Naive B cell (primary cell): ENCODE data around the gene FAM110C. TPM values are rescaled to one million over a fixed set of nuclear protein-coding genes. Genes with fewer than 3 reads are reported as not detected.
"Not testable (repeated sequence)": the region's sequence is repeated elsewhere in the genome, so short reads cannot be mapped to it uniquely, and the experiment has no call there.

Experiments used
- ATAC-seq, 2 donors: fragments of 150-1000 bp; cut with Tn5 transposase; 2 replicates each; pipeline ENCODE4 v1.10.0; 2021; ENCODE audit warnings: low read depth in 2 of 2, mild to moderate bottlenecking in 2 of 2, moderate library complexity in 2 of 2
- DNase-seq: peaks from one replicate; pipeline ENCODE4 v3.0.0; 2022
- H3K27ac Mint-ChIP-seq, 6 donors: one replicate each; pipeline ENCODE4 v1.8.0; 2020 to 2022; ENCODE audit warnings: mild to moderate bottlenecking in 6 of 6, mixed read lengths in 6 of 6, moderate library complexity in 5 of 6, inconsistent platforms in 2 of 6
- H3K27me3 Mint-ChIP-seq, 3 donors: one replicate each; pipeline ENCODE4 v1.8.0; 2021 to 2022; ENCODE audit warnings: mixed read lengths in 3 of 3, mild to moderate bottlenecking in 1 of 3
- H3K36me3 Mint-ChIP-seq, 2 donors: one replicate each; pipeline ENCODE4 v1.8.0; 2020 to 2022; ENCODE audit warnings: mixed read lengths in 2 of 2, inconsistent platforms in 1 of 2, mild to moderate bottlenecking in 1 of 2
- H3K4me1 Mint-ChIP-seq, 3 donors: one replicate each; pipeline ENCODE4 v1.8.0; 2020 to 2022; ENCODE audit warnings: mixed read lengths in 3 of 3, inconsistent platforms in 1 of 3, mild to moderate bottlenecking in 1 of 3, moderate library complexity in 1 of 3
- H3K4me3 Mint-ChIP-seq, 8 donors: one replicate each; pipeline ENCODE4 v1.8.0; 2020 to 2022; ENCODE audit warnings: mild to moderate bottlenecking in 8 of 8, mixed read lengths in 8 of 8, moderate library complexity in 8 of 8, inconsistent platforms in 2 of 8
- H3K9me3 Mint-ChIP-seq, 7 donors: one replicate each; pipeline ENCODE4 v1.8.0; 2020 to 2022; ENCODE audit warnings: mixed read lengths in 7 of 7, mild to moderate bottlenecking in 5 of 7, inconsistent platforms in 2 of 7, moderate library complexity in 1 of 7
- polyA plus RNA-seq, 6 donors: library from polyadenylated mRNA; unstranded; fragments of 300-500 nt; fragmentation: Illumina TruSeq; gene quantifications; one replicate each; pipeline ENCODE4 v1.2.3, GENCODE V29; 2021; ENCODE audit warnings: low read depth in 6 of 6

The FAM110C gene
- not detected for polyA plus RNA-seq

DNA sequence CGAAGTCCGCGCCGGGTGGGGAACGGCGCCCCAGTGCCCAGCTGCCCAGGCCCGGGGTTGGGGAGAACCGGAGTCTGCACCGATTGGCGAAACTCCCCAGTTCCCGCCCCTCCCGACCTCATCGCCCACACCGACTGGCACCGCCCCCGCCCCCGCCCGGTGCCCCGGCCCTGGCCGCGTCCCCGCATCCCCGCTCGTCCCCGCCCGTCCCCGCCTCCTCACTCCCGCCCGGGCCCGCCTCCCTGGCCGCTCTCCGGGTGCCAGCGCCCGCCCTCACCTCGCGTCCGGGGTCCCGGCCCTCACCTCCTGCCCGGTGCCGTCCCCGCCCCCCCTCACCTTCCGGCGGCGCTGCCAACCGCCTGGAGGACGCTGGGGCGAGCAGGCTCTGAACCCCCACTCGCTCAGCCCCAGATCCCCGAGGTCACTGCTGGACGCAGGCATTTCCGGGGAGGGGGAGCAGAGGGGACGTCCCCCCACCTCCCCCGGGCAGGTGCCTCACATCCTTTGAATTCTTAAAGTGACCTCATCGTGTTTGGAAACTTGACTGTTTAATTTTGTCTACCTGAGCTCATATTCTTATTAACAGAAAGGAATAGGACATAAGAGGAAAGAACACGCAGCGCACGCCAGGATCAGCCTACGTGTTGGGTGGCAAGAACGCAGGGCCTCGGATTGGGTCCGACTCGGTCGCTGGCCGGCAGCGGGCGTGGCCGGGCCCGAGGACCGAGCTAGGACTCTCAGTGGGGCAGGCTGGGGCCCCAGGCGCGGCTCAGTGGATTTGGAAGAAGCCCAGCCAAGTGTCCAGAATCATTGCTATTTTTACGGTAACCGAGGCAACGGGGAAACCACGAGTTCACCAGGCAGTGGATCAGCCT, at the start of gene FAM110C:
FAM110C (minus strand) TSS at position 35 of the 875 bp plus-strand sequence. CDS start 120 bp downstream, outside the sequence.
- peaks cover 5 to 20% (median 13%) of the 10 kb centered on the region in 3 donors for H3K4me1 Mint-ChIP-seq
- peaks cover 46 to 63% (median 54%) of the 10 kb centered on the region in 3 donors for H3K27me3 Mint-ChIP-seq
- peaks cover 0 to 2% (median 0%) of the 10 kb centered on the region in 7 donors for H3K9me3 Mint-ChIP-seq
- peak within 1 kb of the TSS; percentile 76 to 92 (median 86) for H3K4me3 Mint-ChIP-seq
- peak; percentile 13 for DNase-seq
- H3K27ac Mint-ChIP-seq, result peak within 1 kb of the TSS in 4 of 6 donors; percentile 8 to 91 (median 46)
- H3K36me3 Mint-ChIP-seq, result peaks cover 0 to 9% of the 10 kb centered on the region in 2 donors
- peak; percentile 49 to 59 for ATAC-seq

GRCh38 chr2:92326-92725, 46.0 kb upstream of the FAM110C start:
- Mint-ChIP-seq H3K9me3 (peaks cover 3 to 23% (median 11%) of the 10 kb centered on the region in 7 donors), H3K36me3 (no peaks in the 10 kb centered on the region), H3K4me3 (no peak overlapping the region), H3K27me3 (peaks cover 13 to 60% (median 14%) of the 10 kb centered on the region in 3 donors), H3K4me1 (no peaks in the 10 kb centered on the region), H3K27ac (no peak overlapping the region)
- ATAC-seq (no peak), DNase-seq (no peak)

GRCh38 chr2:90645-91312, 44.5 kb upstream of the FAM110C start:
- Mint-ChIP-seq H3K36me3 (no peaks in the 10 kb centered on the region), H3K4me1 (no peaks in the 10 kb centered on the region), H3K4me3 (no peak overlapping the region), H3K27me3 (peaks cover 9 to 54% (median 9%) of the 10 kb centered on the region in 3 donors), H3K9me3 (peaks cover 0 to 12% (median 5%) of the 10 kb centered on the region in 7 donors), H3K27ac (no peak overlapping the region)
- DNase-seq (no peak), ATAC-seq (no peak)

DNA sequence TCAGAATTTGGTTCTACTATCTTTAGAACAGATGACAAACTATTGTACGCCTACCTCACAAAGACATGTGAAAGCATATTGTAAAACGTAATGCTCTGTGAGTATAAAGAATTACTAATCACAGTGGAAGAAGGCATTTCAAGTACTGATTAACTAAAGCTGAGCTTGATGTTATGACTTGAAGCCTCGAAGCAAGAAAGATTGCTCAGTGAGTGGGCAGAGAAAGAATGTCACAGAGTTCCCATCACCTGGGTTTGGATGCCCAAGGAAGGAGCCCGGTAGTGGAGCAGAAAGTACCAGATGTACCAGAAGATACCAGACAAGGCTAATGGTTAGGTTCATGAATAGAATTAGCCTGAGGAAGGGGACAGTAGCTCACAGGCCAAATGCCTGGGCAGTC, 39.5 kb upstream of the FAM110C start:
- Mint-ChIP-seq H3K4me1 (no peaks in the 10 kb centered on the region), H3K27ac (no peak overlapping the region), H3K4me3 (no peak overlapping the region), H3K27me3 (peaks cover 12 to 26% (median 25%) of the 10 kb centered on the region in 3 donors), H3K36me3 (no peaks in the 10 kb centered on the region), H3K9me3 (peaks cover 0 to 4% (median 0%) of the 10 kb centered on the region in 7 donors)
- DNase-seq (no peak), ATAC-seq (no peak)

- no peak overlapping the region for H3K27ac Mint-ChIP-seq
- DNase-seq (no peak), ATAC-seq (no peak)
- no peaks in the 10 kb centered on the region for H3K4me1 Mint-ChIP-seq
- no peaks in the 10 kb centered on the region for H3K9me3 Mint-ChIP-seq
- no peak overlapping the region for H3K4me3 Mint-ChIP-seq
- peaks cover 22 to 30% (median 25%) of the 10 kb centered on the region in 3 donors for H3K27me3 Mint-ChIP-seq
- H3K36me3 Mint-ChIP-seq, result no peaks in the 10 kb centered on the region
Observed at GRCh38 chr2:84121-84520, 37.8 kb upstream of the FAM110C start.

DNA sequence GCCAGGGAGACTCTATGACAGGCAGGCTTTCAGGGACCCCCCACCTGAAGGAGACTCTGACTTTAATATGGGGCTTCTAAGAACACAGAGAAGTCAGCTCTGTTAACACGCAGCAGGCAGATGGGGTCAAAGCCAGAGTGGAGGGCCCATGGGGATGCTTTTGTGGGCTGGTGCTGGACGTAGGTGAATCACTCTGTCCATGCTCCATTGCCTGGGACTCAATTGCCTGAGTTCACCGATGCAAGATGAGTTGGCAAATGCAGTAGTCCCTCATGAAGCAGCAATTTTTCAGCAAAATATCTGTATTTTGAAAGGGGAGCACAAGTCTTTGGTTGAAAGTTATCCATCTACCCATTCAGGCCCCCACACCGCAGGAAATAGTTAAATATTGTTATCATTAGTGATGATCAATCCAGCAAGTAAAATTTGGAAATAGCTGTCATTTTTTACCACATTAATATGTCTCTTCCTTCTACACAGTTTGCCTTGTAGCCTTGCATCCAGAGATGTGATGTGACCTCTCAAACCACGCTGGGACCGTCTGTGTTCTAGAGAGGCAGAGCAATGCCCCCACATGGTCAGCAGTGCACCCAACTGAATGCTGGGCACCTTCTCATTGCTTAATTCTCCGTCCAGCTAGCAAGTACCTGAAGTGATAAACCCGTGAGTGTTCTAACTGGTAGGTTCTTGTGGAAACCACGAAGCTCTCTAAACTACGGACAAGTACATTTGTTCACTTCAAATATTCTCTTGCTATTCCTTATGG, 34.8 kb upstream of the FAM110C start:
- no peak for ATAC-seq
- Mint-ChIP-seq H3K27me3 (peaks cover 33 to 43% (median 40%) of the 10 kb centered on the region in 3 donors), H3K36me3 (no peaks in the 10 kb centered on the region), H3K4me1 (no peaks in the 10 kb centered on the region), H3K4me3 (no peak overlapping the region), H3K9me3 (peaks cover 0 to 7% (median 4%) of the 10 kb centered on the region in 7 donors), H3K27ac (no peak overlapping the region)
- DNase-seq, result no peak

DNA sequence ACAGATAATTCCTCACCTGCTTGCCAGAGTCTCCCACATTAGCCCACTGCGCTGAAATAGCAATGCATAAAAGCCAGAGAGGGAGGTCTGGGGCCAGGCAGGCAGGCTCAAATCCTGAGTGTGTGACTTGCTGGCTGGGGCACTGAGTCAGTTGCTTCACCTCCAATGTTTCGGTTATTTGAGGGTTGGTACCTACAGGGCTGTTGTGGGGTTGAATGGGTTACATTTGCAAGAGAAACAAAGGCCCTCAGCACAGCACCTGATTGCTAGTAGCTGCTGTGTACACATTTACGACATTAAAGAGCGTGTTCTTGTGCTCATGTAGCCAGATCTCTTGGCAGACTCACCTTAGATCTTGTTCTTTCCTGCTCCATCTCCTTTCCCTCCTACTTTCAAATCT, 34.1 kb upstream of the FAM110C start:
- H3K27ac Mint-ChIP-seq, result no peak overlapping the region
- no peaks in the 10 kb centered on the region for H3K4me1 Mint-ChIP-seq
- no peaks in the 10 kb centered on the region for H3K36me3 Mint-ChIP-seq
- peaks cover 0 to 10% (median 4%) of the 10 kb centered on the region in 7 donors for H3K9me3 Mint-ChIP-seq
- no peak for DNase-seq
- no peak for ATAC-seq
- no peak overlapping the region for H3K4me3 Mint-ChIP-seq
- H3K27me3 Mint-ChIP-seq, result peaks cover 26 to 46% (median 44%) of the 10 kb centered on the region in 3 donors

DNA sequence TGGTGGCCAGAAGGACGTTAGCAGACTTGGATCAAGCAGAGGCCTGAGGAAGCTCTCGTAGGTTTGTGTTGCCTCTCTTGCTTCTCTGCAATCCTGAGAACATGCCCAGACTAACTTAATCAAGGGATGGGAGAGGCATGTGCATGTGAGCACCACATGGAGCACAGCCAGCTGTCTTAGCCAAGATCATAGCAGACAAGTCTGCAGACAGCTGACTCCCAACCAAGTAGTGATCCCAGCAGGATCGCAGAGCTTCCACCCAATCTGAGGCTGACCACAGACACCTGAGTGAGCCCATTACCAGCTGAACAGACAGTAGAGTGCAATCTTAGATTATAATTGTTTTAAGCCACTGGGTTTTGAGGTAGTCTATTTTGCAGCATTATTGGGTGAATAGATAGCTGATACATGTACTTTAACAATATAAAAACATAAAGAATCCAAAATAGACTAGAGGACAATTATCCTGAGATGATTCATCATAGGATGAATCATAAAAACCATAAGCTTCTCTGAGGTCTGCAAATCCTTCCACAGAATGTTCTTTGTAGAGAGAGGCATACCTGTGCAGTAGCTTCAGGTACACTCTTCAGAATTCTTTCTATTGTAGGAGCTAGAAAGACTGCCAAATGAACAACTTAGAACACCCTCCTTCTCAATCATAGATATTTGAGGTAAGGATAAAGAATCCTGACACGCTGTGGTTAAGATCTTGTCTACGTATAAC, 25.2 kb upstream of the FAM110C start:
- Mint-ChIP-seq H3K4me1 (no peaks in the 10 kb centered on the region), H3K27me3 (peaks cover 0 to 26% (median 11%) of the 10 kb centered on the region in 3 donors), H3K27ac (no peak overlapping the region), H3K9me3 (peaks cover 4 to 22% (median 9%) of the 10 kb centered on the region in 7 donors), H3K36me3 (no peaks in the 10 kb centered on the region), H3K4me3 (no peak overlapping the region)
- ATAC-seq (no peak), DNase-seq (no peak)

DNA sequence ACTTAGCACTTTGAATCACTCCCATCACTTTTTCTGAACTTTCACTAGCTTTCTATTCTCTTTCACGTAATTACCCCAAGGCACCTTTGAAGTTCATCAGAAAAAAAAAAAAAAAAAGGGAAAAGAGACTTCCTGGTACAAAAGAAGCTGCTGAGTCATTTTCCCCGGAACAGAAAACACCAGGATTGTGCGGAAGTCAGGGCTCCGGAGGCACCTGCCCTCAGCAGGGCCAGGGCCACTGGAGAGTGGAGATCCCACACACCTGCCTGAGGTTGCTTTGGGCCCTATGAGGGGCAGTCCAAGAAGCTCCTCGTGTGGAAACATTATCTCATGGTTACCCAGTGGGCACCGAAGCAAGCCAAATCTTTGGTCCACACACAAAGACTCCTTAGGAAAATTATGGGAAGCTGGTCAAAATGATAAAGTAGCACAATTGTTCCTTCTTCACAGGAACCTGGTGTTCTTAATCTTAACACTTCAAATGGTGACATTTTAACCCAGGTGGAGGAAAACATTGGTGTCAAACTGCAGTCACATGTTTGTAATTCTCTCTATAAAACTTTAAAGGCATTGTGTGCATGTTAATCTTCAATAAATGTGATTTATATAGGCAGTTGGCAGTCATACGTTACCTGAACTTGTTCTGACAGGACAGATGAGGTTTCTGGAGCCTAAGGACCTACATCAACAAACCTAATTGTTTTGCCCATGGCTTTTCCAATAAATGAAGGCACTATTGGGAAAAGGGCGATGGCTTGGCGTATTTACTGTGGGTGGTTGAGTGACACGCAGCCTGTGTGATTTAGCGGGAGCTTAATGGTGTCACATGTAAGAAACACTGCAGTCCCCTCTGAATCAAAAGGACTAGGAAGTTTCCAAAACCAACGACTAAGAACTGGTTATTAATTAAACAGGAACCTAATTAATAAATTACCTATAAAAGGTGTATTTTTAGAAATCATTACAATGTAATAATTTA, 23.4 kb upstream of the FAM110C start:
- H3K4me1 Mint-ChIP-seq, result no peaks in the 10 kb centered on the region
- no peak overlapping the region for H3K27ac Mint-ChIP-seq
- no peak overlapping the region for H3K4me3 Mint-ChIP-seq
- no peaks in the 10 kb centered on the region for H3K36me3 Mint-ChIP-seq
- H3K27me3 Mint-ChIP-seq, result peaks cover 0 to 15% (median 0%) of the 10 kb centered on the region in 3 donors
- peaks cover 3 to 15% (median 7%) of the 10 kb centered on the region in 7 donors for H3K9me3 Mint-ChIP-seq
- ATAC-seq, result no peak
- no peak for DNase-seq

DNA sequence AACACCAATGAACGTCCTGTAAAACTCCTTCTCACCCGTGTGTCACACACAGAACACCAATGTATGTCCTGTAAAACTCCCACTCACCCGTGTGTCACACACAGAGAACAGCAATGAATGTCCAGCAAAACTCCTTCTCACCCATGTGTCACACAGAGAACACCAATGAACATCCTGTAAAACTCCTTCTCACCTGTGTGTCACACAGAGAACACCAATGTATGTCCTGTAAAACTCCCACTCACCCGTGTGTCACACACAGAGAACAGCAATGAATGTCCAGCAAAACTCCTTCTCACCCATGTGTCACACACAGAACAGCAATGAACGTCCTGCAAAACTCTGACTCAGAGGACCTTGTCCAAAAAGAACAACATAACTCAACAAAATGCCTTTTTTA, 22.3 kb upstream of the FAM110C start:
- ATAC-seq, H3K4me1 Mint-ChIP-seq, DNase-seq, H3K36me3 Mint-ChIP-seq, H3K4me3 Mint-ChIP-seq, H3K27ac Mint-ChIP-seq: not testable (repeated sequence)
- peaks cover 3 to 15% (median 7%) of the 10 kb centered on the region in 7 donors for H3K9me3 Mint-ChIP-seq
- peaks cover 0 to 13% (median 2%) of the 10 kb centered on the region in 3 donors for H3K27me3 Mint-ChIP-seq

GRCh38 chr2:66853-67252, 20.5 kb upstream of the FAM110C start:
- Mint-ChIP-seq H3K9me3 (peaks cover 0 to under 1% (median 0%) of the 10 kb centered on the region in 7 donors), H3K27ac (no peak overlapping the region), H3K36me3 (no peaks in the 10 kb centered on the region), H3K27me3 (peaks cover 0 to 9% (median 7%) of the 10 kb centered on the region in 3 donors), H3K4me1 (no peaks in the 10 kb centered on the region), H3K4me3 (no peak overlapping the region)
- DNase-seq, result no peak
- ATAC-seq, result no peak

DNA sequence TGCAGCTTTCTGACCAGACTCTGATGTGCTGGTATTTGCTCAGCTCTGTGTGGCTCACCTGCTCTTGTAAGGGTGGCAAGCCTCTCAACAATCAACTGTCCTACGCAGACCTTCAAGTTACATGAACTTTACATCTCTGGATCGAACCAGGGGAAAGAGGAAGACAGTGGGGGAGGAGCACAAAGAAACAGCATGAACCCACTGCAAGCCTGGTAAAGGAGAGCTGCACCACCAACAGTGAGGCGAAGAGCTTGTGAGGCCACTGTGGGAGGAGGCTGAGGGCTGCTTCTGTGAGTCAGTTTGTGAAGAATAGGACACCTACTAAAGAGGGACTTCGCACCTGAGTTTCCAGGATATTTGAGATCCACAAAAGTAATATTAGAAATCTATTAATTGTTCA, 18.8 kb upstream of the FAM110C start:
- Mint-ChIP-seq H3K27ac (no peak overlapping the region), H3K4me3 (no peak overlapping the region), H3K9me3 (peaks cover 3 to 10% (median 6%) of the 10 kb centered on the region in 7 donors), H3K36me3 (no peaks in the 10 kb centered on the region), H3K27me3 (peaks cover 9 to 16% (median 15%) of the 10 kb centered on the region in 3 donors), H3K4me1 (no peaks in the 10 kb centered on the region)
- ATAC-seq, result no peak
- DNase-seq, result no peak
